PC-9 (cell line): ENCODE data around the gene NBPF8. TPM values are rescaled to one million over a fixed set of nuclear protein-coding genes. Genes with fewer than 3 reads are reported as not detected.
"Not testable (repeated sequence)": the region's sequence is repeated elsewhere in the genome, so short reads cannot be mapped to it uniquely, and the experiment has no call there.

Experiments
- BruUV-seq: library from RNA; stranded (reverse); fragments of 400-500 nt; replicated peaks from 2 replicates; lab custom pipeline; 2021; lab: Mats Ljungman, UMichigan
- CTCF ChIA-PET: fragments of 300-600 bp; sonication (Branson Sonifier 250); formaldehyde crosslinking; loops from one replicate; lab custom pipeline; 2022; ENCODE audit warnings: antibody characterized with exemption; lab: Charles Lee
- POLR2A ChIA-PET: fragments of 300-600 bp; sonication (Branson Sonifier 250); formaldehyde crosslinking; loops from one replicate; lab custom pipeline; 2022; ENCODE audit warnings: antibody characterized with exemption; ENCODE audit not compliant: unreplicated experiment; lab: Charles Lee
- DNase-seq, 2 experiments: peaks; one replicate each; pipeline versions ENCODE4 v3.0.0 to v3.0.0-alpha.2; 2015 to 2022; ENCODE audit warnings: mixed read lengths in 1 of 2
- H2AFZ ChIP-seq: fragments of 200-600 bp; sonication (generic); 2 replicates; pipeline ENCODE4 v1.8.1; 2017; ENCODE audit warnings: antibody characterized with exemption
- H3F3A ChIP-seq: fragments of 200-600 bp; sonication (generic); 2 replicates; pipeline ENCODE4 v1.8.1; 2017; ENCODE audit warnings: antibody characterized with exemption, mild to moderate bottlenecking, low read depth; ENCODE audit not compliant: insufficient read depth
- H3K27ac ChIP-seq: fragments of 200-600 bp; sonication (generic); 2 replicates; pipeline ENCODE4 v1.6.1; 2016; ENCODE audit warnings: mixed run types
- H3K27me3 ChIP-seq: fragments of 200-600 bp; sonication (generic); 2 replicates; pipeline ENCODE4 v1.6.1; 2016; ENCODE audit warnings: low read depth, mixed run types; ENCODE audit not compliant: insufficient read depth
- H3K36me3 ChIP-seq: fragments of 200-600 bp; sonication (generic); 2 replicates; pipeline ENCODE4 v1.6.1; 2016; ENCODE audit warnings: low read depth, mixed run types
- H3K4me1 ChIP-seq: fragments of 200-600 bp; sonication (generic); replicated peaks from 2 replicates; pipeline ENCODE4 v1.6.1; 2016; ENCODE audit warnings: mixed run types; ENCODE audit not compliant: insufficient read depth
- H3K4me2 ChIP-seq: fragments of 200-600 bp; sonication (generic); 2 replicates; pipeline ENCODE4 v1.6.1; 2017; ENCODE audit warnings: mixed run types
- H3K4me3 ChIP-seq: fragments of 200-600 bp; sonication (generic); 2 replicates; pipeline ENCODE4 v1.6.1; 2016; ENCODE audit warnings: mixed run types
- H3K79me2 ChIP-seq: fragments of 200-600 bp; sonication (generic); 2 replicates; pipeline ENCODE4 v1.6.1; 2017; ENCODE audit warnings: low read depth, mixed run types
- H3K9me2 ChIP-seq: fragments of 200-600 bp; sonication (generic); 2 replicates; pipeline ENCODE4 v1.8.1; 2017; ENCODE audit warnings: mild to moderate bottlenecking; ENCODE audit not compliant: insufficient read depth
- H3K9me3 ChIP-seq: fragments of 200-600 bp; sonication (generic); 2 replicates; pipeline ENCODE4 v1.8.1; 2016; ENCODE audit warnings: low read depth; ENCODE audit not compliant: insufficient read depth
- H4K20me1 ChIP-seq: fragments of 200-600 bp; sonication (generic); 2 replicates; pipeline ENCODE4 v1.8.1; 2017; ENCODE audit not compliant: insufficient read depth
- intact Hi-C: fragments of 100-400 bp; cut with micrococcal nuclease; formaldehyde crosslinking; loops from one replicate; pipeline ENCODE4 v1.10.0; 2022; ENCODE audit not compliant: unreplicated experiment
- total RNA-seq: library from RNA; stranded (reverse); gene quantifications from 2 replicates; pipeline ENCODE4 v1.2.3, GENCODE V29; 2021
- TF ChIP-seq, protein P1 (sequence below): fragments of 200-600 bp; sonication (generic); conservative IDR thresholded peaks from 2 replicates; pipeline ENCODE4 v1.6.1; 2017; ENCODE audit warnings: mixed run types, antibody characterized with exemption, mild to moderate bottlenecking, moderate library complexity

NBPF8 gene
- total RNA-seq, 1 experiment from 2014 or later: 8.9 TPM

DNA sequence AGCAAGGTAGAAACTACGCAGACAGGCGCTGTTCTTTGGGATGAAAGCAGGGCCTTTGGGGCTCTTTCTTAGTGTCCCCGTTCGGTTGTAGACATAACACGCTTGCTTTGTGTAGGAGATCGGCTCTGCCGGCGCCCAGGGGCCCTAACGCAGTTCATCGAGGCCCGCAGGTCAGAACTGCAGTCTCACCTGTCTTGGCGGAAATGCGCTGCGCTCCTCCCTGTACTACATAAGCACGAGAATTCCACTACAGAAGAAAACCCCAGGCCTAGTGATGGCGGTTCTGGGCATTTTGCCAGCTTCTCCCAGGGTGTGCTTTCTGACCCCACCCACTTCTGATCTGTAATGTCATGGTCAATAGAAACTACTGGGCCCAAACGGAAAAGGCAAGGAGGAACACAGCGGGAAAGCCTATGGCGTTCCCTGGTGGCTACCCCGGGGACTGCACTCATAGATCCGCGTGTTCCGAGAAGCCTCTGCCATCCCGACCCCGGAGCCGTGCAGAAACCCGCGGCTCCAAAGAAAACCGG, 26.2 kb upstream of the NBPF8 start:
- TF ChIP-seq, protein P1, sequence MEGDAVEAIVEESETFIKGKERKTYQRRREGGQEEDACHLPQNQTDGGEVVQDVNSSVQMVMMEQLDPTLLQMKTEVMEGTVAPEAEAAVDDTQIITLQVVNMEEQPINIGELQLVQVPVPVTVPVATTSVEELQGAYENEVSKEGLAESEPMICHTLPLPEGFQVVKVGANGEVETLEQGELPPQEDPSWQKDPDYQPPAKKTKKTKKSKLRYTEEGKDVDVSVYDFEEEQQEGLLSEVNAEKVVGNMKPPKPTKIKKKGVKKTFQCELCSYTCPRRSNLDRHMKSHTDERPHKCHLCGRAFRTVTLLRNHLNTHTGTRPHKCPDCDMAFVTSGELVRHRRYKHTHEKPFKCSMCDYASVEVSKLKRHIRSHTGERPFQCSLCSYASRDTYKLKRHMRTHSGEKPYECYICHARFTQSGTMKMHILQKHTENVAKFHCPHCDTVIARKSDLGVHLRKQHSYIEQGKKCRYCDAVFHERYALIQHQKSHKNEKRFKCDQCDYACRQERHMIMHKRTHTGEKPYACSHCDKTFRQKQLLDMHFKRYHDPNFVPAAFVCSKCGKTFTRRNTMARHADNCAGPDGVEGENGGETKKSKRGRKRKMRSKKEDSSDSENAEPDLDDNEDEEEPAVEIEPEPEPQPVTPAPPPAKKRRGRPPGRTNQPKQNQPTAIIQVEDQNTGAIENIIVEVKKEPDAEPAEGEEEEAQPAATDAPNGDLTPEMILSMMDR: peak; percentile 35; the same call in 1 of the 2 replicates
- CTCF ChIA-PET, H3K79me2 ChIP-seq, H3K27me3 ChIP-seq, H3F3A ChIP-seq, BruUV-seq, H3K4me2 ChIP-seq, H3K36me3 ChIP-seq, intact Hi-C loops, H3K27ac ChIP-seq, H3K4me1 ChIP-seq, H4K20me1 ChIP-seq, H3K4me3 ChIP-seq, POLR2A ChIA-PET, H3K9me2 ChIP-seq, H2AFZ ChIP-seq, H3K9me3 ChIP-seq: not testable (repeated sequence)
- DNase-seq: peak; percentile 36 to 58

DNA sequence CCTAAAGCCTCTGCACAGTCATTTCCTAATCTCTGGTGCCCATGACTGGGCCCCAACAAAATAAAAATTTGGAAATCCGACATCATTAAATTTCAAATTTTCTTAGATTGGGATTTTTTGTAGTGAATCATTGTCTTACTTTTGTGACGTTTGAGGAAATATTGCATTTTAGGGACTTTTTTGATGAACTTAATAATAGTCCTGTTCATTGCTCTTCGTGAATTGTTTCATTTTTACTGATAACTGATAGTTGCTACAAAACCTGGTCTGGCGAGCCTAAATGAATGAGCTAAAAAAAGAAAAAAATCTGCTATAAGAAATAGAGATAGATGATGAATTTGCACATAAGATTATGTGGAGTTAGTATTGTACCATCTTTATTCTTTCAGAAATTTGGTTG, 23.5 kb upstream of the NBPF8 start:
- H3K27me3 ChIP-seq, CTCF ChIA-PET, H3F3A ChIP-seq, BruUV-seq, H3K27ac ChIP-seq, H3K4me2 ChIP-seq, H3K9me2 ChIP-seq, H3K79me2 ChIP-seq, intact Hi-C loops, DNase-seq, H3K9me3 ChIP-seq, H3K36me3 ChIP-seq, POLR2A ChIA-PET, H4K20me1 ChIP-seq, H3K4me3 ChIP-seq, H2AFZ ChIP-seq, H3K4me1 ChIP-seq: not testable (repeated sequence)

DNA sequence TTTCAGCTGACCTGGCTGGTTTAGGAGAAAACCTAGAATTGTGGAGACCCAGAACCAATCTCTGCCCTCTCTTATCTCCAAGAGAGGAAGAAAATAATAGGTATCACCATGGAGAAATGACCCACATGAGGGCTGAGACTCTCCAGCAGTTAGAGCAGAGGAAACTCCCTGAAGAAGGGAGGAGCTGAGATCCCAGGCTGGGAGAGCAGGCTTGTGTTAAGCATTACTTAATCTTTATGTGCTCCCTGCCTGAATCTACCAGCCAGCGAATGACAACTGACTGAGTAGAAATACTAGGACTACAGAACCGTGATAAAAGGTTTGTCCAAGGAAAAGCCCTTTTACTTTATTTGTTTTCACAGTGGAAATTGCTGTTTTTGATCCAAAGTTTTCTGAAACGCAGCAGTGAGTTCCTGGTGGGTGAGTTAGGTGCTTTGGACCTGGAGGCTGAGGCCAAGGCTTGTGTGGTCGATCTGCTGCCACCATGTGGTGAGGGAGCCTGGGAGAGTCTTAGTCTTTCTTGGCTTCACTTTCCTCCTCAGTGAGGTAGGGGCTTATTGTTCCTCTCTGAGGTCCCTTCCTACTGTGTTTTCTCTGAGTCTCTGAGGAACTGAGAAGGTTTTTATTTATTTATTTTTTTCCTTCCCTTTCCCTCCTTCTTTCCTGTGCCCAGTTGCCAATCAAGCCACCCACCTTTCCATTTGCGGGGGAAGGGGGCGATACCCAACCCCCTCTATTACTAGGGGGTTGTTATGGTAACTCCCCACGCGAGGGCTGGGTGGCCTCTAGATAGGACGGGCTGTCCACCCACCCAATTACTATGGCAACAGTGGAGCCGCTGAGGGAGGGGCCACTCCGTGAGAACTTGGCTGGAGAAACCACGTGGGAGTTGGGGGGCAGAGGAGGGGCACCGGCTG, 21.3 kb upstream of the NBPF8 start:
- H3K27me3 ChIP-seq, intact Hi-C loops, BruUV-seq, H3K4me1 ChIP-seq, H3K9me3 ChIP-seq, H2AFZ ChIP-seq, H3K27ac ChIP-seq, H3K36me3 ChIP-seq, H3F3A ChIP-seq, H4K20me1 ChIP-seq, POLR2A ChIA-PET, CTCF ChIA-PET, H3K9me2 ChIP-seq, H3K4me3 ChIP-seq, H3K79me2 ChIP-seq: not testable (repeated sequence)
- peak; percentile 16 to 19 for DNase-seq
- H3K4me2 ChIP-seq: peak overlapping the region; percentile 72
- TF ChIP-seq, protein P1: peak; percentile 40; the same call in 1 of the 2 replicates

DNA sequence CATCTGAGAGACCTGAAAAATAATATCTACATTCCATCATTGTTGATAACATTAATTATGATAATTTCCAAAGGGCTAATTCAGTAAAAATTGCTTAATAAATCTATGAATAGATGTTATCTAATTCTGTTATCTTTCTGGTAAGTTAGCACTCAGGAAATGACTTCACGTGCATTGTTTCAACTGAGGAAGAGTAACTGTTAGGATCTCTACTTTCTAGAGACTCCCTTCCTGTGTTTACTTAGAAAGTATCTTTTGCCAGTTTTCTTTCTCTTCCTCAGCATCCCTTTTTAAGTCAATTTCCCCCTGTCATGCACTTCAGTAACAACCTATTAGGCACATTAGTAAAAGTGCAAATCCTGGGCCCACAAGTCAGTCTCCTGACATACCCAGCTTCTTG, 9.5 kb upstream of the NBPF8 start:
- H3F3A ChIP-seq, H2AFZ ChIP-seq, H3K27ac ChIP-seq, CTCF ChIA-PET, H3K4me3 ChIP-seq, H3K79me2 ChIP-seq, DNase-seq, intact Hi-C loops, BruUV-seq, H4K20me1 ChIP-seq, H3K27me3 ChIP-seq, H3K9me2 ChIP-seq, H3K4me2 ChIP-seq, H3K4me1 ChIP-seq, H3K9me3 ChIP-seq, POLR2A ChIA-PET, H3K36me3 ChIP-seq: not testable (repeated sequence)

DNA sequence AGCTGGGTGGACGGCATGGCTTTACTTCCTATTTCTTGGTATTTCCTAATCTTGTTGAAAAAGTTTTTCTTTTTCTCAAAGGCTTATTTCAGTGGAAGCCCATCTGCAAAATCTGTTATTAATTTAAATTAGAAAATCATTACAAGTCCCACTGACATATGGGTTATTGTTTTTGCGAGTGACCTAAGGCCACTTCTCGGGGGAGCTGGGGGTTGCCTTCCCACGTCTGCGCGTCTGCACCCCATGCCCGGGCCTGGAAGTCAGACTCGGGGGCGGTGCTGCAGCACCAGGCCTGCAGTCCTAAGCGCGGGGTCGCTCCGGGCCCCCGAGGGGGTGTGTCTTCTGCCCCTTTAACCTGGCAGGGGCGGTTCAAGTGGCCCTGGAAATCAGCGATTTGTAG, 384 bp upstream of the NBPF8 start:
- Histone ChIP-seq H3K4me3 (peak overlapping the region; percentile 77; the same call in 1 of the 2 replicates), H3K4me2 (peak overlapping the region; percentile 79; the same call in 1 of the 2 replicates)
- intact Hi-C loops, H3K4me1 ChIP-seq, H3K79me2 ChIP-seq, H3K27me3 ChIP-seq, H3K36me3 ChIP-seq, H3K9me3 ChIP-seq, H2AFZ ChIP-seq, POLR2A ChIA-PET, BruUV-seq, DNase-seq, H3K9me2 ChIP-seq, H3K27ac ChIP-seq, CTCF ChIA-PET, H3F3A ChIP-seq, H4K20me1 ChIP-seq: not testable (repeated sequence)

DNA sequence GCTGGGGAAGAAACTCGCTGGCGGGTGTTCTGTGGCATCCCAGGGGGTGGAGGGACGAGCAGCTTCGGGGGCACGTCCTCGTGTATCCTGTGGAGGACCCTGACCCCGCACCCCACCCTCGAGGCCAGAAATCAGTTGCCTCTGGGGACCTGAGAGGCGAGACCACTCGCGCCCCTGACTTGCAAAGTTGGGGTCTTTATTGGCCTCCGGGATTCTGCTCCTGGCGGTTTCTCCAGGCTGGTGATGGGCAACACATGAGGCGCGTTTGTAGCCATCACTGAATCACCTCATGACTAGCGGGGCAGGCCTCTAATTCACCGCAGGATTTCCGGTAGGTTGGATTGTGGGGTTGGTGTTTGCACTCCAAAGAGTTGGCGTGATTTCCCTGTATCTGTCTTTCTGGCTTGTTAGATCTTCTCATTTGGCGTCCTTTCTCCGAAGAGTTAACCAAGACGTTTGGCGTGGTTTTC, 692 bp downstream of the NBPF8 start:
- DNase-seq: peak; percentile 44 to 60
- CTCF ChIA-PET, H3K27me3 ChIP-seq, H3K9me3 ChIP-seq, H3K79me2 ChIP-seq, H3K4me1 ChIP-seq, H3K9me2 ChIP-seq, BruUV-seq, H3F3A ChIP-seq, POLR2A ChIA-PET, H4K20me1 ChIP-seq, intact Hi-C loops, H3K36me3 ChIP-seq: not testable (repeated sequence)
- Histone ChIP-seq H3K4me3 (peak overlapping the region; percentile 77), H3K4me2 (peak overlapping the region; percentile 79), H2AFZ (peak overlapping the region; percentile 86), H3K27ac (peak overlapping the region; percentile 52)
